HG03175 (cell line): ENCODE data around the gene SMIM38.

Source experiments
- ATAC-seq: cut with Tn5 transposase; IDR thresholded peaks from one replicate; pipeline ENCODE4 v1.9.1; 2021; ENCODE audit warnings: mild to moderate bottlenecking, moderate library complexity; ENCODE audit not compliant: unreplicated experiment

The SMIM38 gene

GRCh38 chr11:69201764-69202370 lies 46.1 kb downstream of the SMIM38 start:
- ATAC-seq = no peak

- ATAC-seq = no peak
Observed at GRCh38 chr11:69202511-69203221, 46.9 kb downstream of the SMIM38 start.

GRCh38 chr11:69203381-69203780 lies 47.6 kb downstream of the SMIM38 start:
- no peak for ATAC-seq

- no peak for ATAC-seq
Observed at GRCh38 chr11:69203901-69204245, 48.1 kb downstream of the SMIM38 start.

- no peak for ATAC-seq
Observed at GRCh38 chr11:69204246-69204940, 48.7 kb downstream of the SMIM38 start.

GRCh38 chr11:69204941-69205742 lies 49.4 kb downstream of the SMIM38 start:
- no peak for ATAC-seq
